NCI-H146 (cell line): ENCODE measurements around the gene C10orf105.

Experiments used
- DNase-seq: peaks from one replicate; lab custom pipeline; 2025; lab: John Stamatoyannopoulos, UW

Gene C10orf105

GRCh38 chr10:71675295-71675970 lies 44.1 kb downstream of the C10orf105 start:
- no peak for DNase-seq

- DNase-seq: no peak
These were observed 47.3 kb downstream of the C10orf105 start for GRCh38 chr10:71671994-71672946.

DNA sequence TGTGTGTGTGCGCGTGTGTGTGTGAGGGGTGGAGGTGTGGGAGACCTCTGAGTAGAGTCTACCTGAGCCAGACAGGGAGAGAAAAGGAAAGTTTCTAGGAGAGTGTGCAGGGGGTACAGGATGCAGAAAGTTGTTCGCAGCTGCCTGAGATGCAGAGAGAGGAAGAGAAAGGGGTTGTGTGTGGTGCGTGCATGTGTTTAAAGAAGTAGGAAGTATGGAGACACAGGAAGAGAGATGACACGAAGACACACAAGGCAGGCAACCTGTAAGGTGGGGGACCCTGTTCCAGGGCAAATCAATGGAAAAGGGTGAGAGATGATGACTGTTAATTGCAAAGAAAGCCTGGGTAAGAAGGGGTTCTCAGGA lies 52.2 kb downstream of the C10orf105 start:
- DNase-seq: no peak

- DNase-seq: no peak
These were observed 52.8 kb downstream of the C10orf105 start for GRCh38 chr10:71666639-71667386.

- DNase-seq: no peak
These were observed 54.1 kb downstream of the C10orf105 start for GRCh38 chr10:71665456-71665855.

- DNase-seq: no peak
These were observed 55.0 kb downstream of the C10orf105 start for GRCh38 chr10:71664585-71664984.

DNA sequence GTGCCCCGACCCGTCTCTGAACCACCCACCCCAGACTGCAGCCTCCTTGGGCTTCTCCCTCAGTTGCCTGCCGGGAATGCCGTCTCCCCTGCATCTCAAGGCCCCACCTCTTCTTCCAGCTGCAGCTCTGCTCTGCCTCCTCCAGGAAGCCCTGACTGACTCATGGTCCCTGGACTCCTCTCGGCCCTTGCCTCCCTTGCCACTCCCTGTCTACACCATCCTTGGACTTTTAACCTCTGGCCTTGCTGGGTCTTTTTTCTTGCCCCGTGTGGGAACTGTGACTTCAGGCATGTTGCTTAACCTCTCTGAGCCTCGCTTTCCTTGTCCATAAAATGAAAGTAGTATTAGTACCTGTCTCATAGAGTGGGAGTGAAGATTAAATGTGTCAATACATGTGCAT lies 56.3 kb downstream of the C10orf105 start:
- no peak for DNase-seq

- DNase-seq: no peak
These were observed 57.7 kb downstream of the C10orf105 start for GRCh38 chr10:71661779-71662336.
